NCI-H526 (cell line): ENCODE data around the gene CCDC9.
"Not testable (repeated sequence)": the region's sequence is repeated elsewhere in the genome, so short reads cannot be mapped to it uniquely, and the experiment has no call there.

Source experiments
- DNase-seq, 2 experiments: peaks; one replicate each; lab custom pipeline; 2025; lab: John Stamatoyannopoulos, UW

Gene CCDC9

DNA sequence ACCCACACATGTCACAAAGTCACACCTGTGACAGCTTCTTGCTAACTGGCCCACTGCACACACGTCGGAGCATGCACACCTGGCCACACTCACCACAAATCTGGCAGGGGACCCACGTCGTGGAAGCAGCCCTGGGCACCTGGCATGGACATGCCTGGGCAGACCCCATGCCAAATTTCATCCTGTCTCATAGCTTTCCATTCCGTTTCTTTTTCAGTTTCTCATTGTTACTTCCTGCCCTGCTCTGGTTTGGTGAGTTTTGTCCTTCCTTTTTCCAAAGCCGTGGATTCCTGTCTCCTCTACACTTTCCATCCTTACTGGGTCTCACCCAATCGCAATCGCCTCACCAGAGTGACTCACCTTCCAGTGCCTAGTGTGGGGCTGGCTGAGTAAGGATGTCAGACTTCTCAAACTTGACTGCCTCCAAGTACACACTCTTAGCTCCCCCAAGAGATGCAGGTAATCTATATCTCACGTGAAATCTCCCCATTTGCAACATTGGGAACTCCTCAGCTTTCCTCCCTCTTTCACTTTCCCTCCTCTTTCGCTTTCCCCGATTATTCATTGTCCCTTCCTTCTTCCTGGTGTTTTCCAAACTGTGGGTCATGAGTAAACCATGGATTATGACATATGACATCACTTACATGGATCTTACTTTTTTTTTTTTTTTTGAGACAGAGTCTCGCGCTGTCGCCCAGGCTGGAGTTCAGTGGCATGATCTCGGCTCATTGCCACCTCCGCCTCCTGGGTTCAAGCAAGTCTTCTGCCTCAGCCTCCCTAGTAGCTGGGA lies 23.7 kb upstream of the CCDC9 start:
- no peak for DNase-seq

DNA sequence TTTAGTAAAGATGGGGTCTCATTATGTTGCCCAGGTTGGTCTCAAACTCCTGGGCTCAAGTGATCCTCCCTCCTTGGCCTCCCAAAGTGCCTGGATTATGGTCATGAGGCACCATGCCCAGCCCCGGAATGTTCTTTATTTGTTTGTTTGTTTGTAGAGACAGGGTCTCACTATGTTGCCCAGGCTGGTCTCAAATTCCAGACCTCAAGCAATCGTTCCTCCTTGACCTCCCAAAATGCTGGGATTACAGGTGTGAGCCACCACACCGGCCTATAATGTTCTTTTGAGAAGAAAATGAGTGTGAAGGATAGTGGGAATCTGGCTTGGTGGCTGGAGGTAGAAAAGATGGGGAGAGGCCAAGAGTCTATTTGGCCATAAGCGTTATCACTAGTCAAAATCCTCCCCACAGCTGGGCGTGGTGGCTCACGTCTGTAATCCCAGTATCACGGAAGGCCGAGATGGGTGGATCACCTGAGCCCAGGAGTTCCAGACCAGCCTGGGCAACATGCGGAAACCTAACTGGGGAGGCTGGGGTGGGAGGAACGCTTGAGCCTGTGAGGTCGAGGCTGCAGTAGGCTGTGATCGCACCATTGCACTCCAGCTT lies 20.2 kb upstream of the CCDC9 start:
- no peak for DNase-seq

DNA sequence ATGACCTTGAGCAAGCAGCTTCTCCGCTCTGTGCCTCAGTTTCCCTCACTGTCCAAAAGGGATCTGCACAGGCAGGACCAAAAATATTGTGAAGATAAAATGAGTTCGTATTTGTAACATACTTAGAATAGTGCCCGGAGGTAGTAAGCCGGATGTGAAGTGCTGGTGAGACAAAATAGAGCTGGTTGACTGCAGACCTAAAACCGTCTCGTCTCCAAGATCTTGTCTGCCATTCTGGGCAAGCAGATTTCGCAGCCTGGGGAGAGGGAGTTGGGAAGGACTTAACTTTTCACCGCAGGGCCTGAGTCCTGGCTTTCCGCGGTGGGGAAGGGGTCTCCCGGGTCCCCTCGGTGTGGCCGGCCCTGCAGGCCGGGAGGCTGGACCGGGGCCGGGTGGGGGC lies 17.2 kb upstream of the CCDC9 start:
- no peak for DNase-seq

DNA sequence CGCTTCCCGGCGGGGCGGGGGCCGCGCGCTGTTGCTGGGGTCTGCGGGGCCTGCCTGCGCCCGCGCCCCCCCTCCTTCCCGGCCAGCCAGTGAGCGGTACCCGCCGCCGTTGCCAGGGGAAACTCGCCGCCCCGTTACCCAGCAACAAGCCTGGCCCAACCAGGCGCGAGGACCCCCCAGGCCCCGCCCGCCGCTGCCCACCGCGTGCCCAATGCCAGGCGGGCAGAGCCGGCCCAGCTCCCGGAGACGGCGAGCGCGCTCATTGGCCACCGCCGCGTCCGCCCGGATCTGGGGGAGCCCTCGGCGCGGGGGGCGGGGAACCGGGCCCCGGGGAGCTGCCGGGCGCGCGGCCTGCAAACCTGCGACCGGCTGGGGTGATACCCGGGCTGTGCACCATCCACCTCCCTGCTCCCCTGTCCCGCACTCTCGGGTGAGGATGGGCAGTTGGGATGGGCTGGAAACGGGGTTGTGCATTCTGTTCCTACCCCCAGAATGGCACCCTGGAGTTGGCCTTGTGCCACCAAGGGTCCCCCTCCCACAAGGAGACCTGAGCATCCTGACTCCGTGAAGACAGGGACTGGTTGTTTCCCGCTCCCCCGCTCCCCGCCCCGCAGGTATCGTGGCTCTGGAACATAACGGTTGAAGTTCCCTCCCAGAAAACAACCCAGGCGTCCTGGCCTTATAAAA lies 16.6 kb upstream of the CCDC9 start:
- peak in 1 of 2 experiments; percentile 45 for DNase-seq

DNA sequence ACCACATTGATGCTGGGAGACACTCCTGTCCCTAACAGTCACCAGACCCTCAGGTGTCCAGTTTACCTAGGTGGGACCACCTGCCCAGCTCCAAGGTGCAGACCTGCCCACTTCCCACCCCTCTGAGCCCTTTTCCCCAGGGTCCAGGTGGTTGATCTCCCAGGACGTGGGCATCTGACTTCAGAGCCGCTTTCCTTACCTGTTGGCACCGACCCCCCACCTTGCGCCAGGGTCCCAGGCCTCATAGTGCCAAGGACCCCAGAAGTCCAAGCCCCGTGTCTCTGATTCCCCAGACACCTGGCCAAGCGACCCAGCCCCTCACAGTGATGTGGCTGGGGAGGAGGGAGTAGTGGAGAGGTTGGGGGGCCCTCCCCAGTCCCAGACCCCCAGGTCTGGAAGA lies 15.8 kb upstream of the CCDC9 start:
- no peak for DNase-seq

DNA sequence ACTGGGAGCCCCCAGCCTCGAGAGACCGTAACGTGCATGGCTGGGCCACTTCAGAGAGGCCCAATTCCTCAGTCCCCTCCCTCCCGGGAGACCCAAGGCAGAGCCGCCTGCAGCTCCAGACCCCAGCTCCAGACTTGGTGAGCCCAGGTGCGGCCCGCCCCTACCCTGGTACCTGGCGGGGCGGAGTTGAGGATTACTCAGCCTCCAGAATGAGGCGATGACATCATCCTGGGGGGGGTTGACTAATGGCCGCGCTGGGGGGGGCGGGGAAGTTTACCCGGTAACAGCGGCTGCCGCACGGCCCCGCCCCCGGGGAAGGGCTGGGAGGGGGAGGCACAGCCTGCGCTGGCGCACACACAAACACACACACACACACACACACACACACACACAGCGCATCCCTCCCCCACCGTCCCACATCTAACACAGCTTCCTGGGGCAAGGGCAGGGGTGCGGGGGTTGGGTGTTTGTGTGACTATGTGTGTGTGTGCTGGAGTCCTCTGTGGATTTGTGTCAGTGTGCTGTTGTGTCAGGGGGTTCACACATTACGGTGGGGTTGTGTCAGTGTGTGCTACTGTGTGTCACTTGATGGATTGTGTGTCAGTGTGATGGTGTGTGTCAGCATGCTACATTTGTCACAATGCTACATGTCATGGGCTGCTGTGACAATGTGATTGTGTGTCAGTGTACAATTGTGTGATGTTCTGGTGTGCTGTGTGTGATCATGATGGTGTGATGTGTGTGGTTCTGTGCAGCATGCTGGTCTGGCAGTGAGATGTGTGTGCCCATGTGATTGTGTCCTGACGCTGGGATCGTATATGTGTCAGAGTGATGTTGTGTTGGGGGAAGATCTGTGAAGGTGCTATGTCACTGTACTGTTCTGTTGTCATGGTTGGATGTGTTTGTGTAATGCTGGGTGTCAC lies 15.1 kb upstream of the CCDC9 start:
- peak; percentile 25 to 70 for DNase-seq

DNA sequence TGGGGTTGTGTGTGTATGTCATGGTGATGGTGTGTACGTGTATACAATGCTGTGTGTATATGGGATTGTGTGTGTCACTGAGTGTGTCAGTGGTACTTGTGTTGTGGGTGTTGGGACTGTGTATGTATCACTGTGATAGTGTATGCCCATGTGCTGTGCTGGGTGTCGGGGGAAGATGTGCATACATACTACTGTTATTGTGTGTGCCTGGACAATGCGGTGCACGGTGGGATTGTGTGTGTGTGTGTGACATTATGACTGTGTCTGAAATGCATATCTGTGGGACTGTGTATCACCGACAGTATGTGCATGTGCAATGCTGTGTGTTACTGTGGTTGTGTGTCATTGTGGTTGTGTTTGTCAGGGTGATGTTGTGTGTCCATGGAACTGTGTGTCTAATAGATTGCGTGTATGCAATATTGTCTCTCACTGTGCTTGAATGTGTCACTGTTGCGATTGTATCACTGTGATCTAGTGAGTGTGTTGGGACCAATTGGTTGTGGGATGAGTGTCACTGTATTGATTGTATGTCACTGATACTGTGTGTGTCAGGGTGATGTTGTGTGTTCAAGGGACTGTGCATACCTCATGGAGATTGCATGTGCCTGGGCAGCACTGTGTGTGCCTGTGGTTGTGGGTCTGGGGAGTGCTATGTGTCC lies 14.3 kb upstream of the CCDC9 start:
- DNase-seq = no peak

DNA sequence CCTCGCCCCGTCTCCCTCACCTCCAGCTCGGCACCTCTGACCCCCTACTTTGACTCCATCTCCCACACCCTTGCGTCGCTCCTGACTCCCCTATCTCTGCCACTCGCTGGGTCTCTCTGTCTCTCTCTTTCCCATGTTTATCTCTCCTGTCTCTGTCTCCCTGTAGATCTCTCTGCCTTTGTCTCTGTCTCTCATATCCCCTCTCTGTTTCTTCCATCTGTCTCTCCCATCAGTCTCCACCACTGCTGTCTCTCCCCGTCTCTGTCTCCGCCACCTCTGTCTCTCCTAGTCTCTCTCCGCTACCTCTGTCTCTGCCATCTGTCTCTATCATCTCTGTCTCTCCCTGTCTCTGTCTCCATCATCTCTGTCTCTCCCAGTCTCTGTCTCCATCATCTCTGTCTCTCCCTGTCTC lies 13.0 kb upstream of the CCDC9 start:
- DNase-seq = no peak

DNA sequence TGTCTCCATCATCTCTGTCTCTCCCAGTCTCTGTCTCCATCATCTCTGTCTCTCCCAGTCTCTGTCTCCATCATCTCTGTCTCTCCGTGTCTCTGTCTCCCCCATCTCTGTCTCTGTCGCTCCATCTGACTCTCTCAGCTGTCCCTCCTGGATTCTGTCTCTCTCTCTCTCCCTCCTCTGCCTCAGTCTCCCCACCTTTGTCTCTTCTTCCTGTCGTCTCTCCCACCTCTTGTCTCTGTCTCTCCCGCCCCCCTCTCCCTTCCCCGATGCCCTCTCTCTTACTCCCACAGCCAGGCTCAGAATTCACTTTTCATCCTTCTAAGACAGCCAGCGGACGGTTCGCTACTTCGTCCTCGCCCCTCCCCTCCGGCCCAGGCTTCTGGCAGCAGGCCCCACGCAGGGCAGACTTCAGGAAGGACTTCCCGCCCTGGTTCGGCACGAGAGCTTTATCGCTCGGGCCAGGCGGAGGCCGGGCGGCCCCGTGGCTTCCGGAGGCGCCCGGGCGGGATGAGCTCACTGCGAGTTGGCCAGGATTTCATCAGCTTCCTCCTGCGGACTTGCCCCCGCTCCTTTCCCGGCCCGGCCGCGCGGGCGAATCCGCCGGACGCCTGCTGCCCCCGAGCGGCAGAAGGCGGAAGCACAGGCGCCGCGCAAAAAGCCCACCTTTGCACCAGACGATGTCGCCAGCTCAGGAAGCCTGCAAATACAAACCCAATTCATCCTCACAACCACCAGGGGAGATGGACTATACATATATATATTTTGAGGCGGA lies 12.4 kb upstream of the CCDC9 start:
- DNase-seq = peak; percentile 70 to 92

DNA sequence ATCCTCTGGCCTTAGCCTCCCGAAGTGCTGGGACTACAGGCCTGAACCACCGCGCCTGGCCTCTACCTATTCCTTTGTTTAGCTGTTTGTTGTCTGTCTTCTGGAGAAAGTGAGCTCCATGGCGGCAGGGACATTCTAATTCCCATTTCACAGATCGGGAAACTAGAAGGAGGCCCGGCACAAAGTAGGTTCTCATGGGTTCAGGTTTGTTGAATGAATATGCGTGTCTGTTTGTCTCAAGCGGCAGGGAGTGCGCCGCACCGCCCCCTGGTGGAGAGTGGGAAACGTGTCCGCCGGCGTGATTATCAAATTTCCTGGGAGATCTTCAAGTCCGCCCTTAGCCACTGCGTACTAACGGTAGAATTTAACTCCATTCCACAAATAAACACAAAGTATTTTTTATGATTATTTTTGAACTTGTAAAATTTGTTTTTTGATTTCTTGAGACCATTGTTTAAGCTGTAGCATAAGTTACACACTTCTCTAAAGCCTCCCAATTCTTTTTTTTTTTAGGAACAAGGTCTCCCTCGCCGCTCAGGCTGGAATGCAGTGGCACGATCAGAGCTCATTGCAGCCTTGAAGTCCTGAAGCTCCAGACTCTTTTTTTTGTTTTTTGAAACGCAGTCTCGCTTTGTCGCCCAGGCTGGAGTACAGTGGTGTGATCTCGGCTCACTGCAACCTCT lies 8.9 kb upstream of the CCDC9 start:
- peak; percentile 38 to 66 for DNase-seq

DNA sequence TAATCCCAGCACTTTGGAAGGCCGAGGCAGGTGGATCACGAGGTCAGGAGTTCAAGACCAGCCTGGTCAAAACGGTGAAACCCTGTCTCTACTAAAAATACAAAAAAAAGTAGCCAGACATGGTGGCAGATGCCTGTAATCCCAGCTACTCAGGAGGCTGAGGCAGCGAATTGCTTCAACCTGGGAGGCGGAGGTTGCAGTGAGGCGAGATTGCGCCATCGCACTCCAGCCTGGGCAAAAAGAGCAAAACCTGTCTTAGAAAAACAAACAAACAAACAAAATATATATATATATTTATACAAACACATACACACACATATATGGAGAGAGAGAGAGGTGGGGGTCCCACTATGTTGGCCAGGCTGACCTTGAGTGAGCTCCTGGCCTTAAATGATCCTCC lies 3.3 kb upstream of the CCDC9 start:
- not testable (repeated sequence) for DNase-seq

DNA sequence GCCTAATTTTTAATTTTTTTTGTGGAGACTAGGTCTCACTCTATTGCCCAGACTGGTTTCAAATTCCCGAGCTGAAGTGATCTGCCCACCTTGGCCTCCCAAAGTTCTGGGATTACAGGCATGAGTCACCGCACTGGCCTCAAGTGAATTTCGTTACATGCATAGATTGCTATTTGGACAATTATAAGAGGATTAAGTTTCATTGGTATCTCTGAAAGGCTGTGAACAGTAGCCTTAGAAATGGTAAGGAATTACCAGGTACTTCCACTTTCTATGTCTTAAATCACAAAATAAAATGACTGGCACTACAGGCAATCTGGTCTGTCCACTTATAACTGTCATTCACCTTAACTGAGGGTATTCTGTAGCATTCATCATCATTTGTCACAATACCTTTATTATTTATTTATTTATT lies 2.9 kb upstream of the CCDC9 start:
- no peak for DNase-seq

DNA sequence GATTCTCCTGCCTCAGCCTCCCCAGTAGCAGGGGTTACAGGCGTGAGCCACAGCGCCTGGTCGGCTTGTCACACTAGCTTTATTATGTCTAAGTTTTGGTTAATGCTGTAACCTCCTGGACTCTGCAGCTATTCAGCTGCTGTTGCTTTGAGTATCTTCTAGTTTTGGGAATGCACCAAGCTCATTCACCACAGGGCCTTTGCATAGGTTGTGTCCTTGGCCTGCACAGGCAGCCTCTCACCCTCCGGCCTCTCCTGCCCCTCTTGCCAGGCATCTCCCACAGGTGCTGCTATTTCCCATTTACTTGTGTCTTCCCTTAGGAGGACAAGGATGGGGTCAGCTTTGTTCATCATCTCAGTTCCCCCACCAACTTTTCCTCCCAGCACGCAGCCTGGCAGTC lies 2.4 kb upstream of the CCDC9 start:
- no peak for DNase-seq

DNA sequence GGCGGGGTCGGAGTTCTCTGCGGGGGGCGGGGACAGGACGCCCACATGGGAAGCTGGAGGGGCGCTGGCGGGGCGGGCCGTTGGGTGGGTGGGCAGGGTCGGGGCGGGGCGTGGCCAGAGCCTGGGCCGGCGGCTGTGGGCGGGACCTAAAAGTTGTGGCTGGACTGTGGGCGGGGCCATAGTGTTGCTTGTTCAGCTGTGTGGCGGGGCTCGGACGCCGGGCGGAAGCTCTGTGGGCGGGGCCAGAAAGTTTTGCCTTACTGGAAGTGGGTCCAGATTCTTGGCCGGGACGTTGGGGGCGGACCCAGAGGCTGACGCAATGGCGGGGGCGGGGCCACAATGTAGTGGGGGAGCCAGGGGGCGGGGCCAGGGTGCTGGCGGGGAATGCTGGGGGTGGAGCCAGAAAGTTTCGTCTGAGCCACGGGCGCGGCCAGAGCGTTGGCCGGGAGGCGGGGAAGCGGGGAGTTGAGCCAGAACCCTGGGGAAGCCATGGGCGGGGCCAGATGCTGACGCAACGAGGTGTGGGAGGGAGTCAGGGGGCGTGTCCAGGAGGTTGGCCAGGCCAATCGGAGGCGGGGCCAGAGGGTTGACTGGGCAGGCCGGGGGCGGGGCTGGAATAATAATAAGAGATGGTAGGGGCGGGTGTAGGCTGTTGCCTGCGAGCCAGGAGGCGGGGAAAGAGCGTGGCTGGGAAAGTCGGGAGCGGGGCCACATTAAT lies 527 bp downstream of the CCDC9 start:
- DNase-seq = peak; percentile 97 to 100

DNA sequence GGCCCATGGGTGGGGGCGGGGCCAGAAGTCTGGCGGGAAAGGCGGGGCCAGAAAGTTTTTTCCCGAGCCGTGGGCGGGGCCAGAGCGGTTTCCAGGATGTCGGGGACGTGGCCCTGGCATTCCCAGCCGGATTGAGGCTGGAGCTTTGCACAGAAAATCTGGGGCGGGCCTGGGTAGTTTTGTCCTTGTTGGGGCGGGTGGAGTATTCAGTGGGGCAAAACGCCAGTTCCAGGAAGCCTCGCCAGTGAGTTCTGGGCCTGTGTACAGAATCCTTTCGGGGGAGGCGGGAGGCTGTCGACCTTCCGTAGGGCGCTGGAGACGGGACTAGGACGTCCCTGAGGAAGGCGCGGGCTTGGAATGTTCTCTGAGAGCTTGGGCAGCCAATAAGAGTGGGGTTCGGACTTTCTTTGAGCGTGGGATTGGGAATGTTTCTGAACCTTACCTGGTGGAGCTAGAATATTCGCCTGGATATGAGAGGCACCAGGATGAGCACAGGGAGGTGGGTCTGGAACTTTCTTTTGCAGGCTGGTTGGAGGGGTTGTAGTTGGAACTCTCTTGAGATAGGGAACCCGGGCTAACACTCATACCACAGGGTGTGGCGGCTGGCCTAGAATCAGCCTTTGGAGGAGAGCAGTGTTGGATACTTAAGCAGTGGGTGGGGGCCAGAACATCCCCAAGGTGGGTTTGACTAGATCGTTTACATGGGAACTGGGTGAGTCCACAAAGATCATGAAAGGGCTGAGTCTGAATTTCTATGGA lies 1.3 kb downstream of the CCDC9 start:
- no peak for DNase-seq

DNA sequence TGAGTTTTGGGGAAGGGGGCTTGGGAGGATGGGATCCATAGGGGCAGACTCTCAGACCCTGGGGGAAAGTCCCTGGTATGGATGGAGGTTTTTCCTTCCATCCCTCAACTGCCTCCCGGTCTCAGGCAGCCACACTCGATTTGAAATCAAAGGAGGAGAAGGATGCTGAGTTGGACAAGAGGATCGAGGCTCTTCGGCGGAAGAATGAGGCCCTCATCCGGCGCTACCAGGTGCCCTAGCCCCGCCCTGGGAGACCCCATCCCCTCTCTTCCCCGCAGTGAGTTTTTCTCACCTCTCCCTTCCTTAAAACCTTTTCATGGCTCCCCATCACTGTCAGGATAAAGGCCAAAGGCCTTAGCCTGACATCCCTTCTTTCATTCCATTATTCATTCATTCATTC lies 2.1 kb downstream of the CCDC9 start:
- DNase-seq = no peak

DNA sequence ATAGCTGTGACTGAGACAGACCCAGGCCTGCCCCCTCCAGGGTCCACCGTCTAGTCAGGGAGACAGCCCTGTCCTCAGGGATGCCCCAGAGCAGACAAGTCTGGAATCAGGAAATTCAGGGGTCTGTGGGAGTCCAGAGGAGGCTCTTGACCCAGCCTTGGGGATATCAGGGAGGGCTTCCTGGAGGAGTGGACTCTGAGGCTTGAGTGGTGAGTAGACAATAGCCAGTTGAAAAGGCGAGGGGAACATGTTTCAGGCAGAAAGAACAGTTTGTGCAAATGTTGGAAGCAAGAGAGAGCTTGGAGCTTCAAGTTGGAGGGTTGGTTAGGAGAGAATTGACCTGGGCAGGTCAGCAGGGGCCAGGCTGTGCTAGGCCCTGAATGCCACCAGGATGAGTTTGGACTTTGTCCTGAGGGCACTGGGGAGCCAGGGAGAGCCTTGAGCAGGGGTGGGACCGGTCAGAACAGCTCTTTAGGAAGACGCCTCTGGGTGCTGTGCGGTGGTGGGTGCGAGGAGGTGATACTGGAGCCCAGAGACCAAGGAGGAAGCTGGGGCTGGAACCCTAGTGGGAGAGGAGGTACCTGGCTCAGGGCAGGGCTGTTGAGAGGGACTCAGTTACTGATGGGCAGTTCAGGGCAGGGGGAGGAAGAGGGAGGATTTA lies 2.7 kb downstream of the CCDC9 start:
- DNase-seq = no peak

DNA sequence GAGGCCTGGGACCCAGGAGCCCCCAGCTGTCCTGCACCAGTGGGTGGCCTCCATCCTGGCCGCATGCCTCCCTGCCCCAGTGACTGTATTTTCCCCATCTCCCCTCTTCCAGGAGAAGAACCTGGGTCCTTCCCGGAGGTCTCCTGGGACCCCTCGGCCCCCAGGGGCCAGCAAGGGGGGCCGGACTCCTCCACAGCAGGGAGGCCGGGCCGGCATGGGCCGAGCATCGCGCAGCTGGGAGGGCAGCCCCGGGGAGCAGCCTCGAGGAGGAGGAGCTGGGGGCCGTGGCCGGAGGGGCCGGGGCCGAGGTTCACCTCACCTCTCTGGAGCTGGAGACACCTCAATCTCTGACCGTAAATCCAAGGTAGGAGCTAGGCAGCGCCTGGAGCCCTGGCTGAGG lies 4.2 kb downstream of the CCDC9 start:
- no peak for DNase-seq
